Neural cell (in vitro differentiated cells): ENCODE results near the gene FAM89A. TPM values are rescaled to one million over a fixed set of nuclear protein-coding genes. Genes with fewer than 3 reads are reported as not detected.

Source experiments
- H2AFZ ChIP-seq: fragments of 200-600, 300-800 bp; sonication (generic), shearing (Covaris generic); 2 replicates; pipeline ENCODE4 v1.6.0; 2014; ENCODE audit warnings: low read depth, mild to moderate bottlenecking, antibody characterized with exemption, low read length, moderate library complexity
- H3F3A ChIP-seq: fragments of 200-600 bp; shearing (Covaris generic); 2 replicates; pipeline ENCODE4 v1.6.1; 2016; ENCODE audit warnings: mild to moderate bottlenecking, moderate library complexity, mixed read lengths, antibody characterized with exemption, low read length; ENCODE audit not compliant: insufficient read depth, poor library complexity, severe bottlenecking
- H3K27ac ChIP-seq: fragments of 200-600, 300-800 bp; sonication (generic), shearing (Covaris generic); 2 replicates; pipeline ENCODE4 v1.5.1; 2014; ENCODE audit warnings: mild to moderate bottlenecking, low read length, moderate library complexity
- H3K27me3 ChIP-seq: fragments of 300-800, 200-600 bp; sonication (generic), shearing (Covaris generic); 2 replicates; pipeline ENCODE4 v1.6.0; 2014; ENCODE audit warnings: mild to moderate bottlenecking, low read depth, low read length, moderate library complexity; ENCODE audit not compliant: insufficient read depth
- H3K36me3 ChIP-seq: fragments of 300-800, 200-600 bp; sonication (generic), shearing (Covaris generic); 2 replicates; pipeline ENCODE4 v1.5.1; 2014; ENCODE audit warnings: mild to moderate bottlenecking, antibody characterized with exemption, low read length, moderate library complexity; ENCODE audit not compliant: insufficient read depth
- H3K4me2 ChIP-seq: fragments of 300-800, 200-600 bp; sonication (generic), shearing (Covaris generic); 2 replicates; pipeline ENCODE4 v1.6.0; 2014; ENCODE audit warnings: mild to moderate bottlenecking, low read length
- H3K4me3 ChIP-seq: fragments of 300-800, 200-600 bp; sonication (generic), shearing (Covaris generic); 2 replicates; pipeline ENCODE4 v1.5.1; 2014; ENCODE audit warnings: mild to moderate bottlenecking, low read length, moderate library complexity
- H3K79me2 ChIP-seq: fragments of 200-600 bp; shearing (Covaris generic); replicated peaks from 2 replicates; pipeline ENCODE4 v1.6.0; 2014; ENCODE audit warnings: mild to moderate bottlenecking, low read length, moderate library complexity; ENCODE audit not compliant: insufficient read depth
- H3K9ac ChIP-seq: fragments of 300-800, 200-600 bp; sonication (generic), shearing (Covaris generic); 2 replicates; pipeline ENCODE4 v1.6.1; 2016; ENCODE audit warnings: mild to moderate bottlenecking, low read length, mixed read lengths
- H3K9me2 ChIP-seq: fragments of 200-600 bp; shearing (Covaris generic); 2 replicates; pipeline ENCODE4 v1.6.1; 2016; ENCODE audit warnings: mild to moderate bottlenecking, low read length, mixed read lengths; ENCODE audit not compliant: insufficient read depth
- H3K9me3 ChIP-seq: fragments of 200-600, 300-800 bp; sonication (generic), shearing (Covaris generic); 2 replicates; pipeline ENCODE4 v1.6.1; 2016; ENCODE audit warnings: mild to moderate bottlenecking, mixed run types, low read length, moderate library complexity, mixed read lengths
- H4K20me1 ChIP-seq: fragments of 200-600 bp; shearing (Covaris generic); 2 replicates; pipeline ENCODE4 v1.6.1; 2016; ENCODE audit warnings: mild to moderate bottlenecking, mixed run types; ENCODE audit not compliant: insufficient read depth
- CTCF ChIP-seq: fragments of 450-650 bp; IDR thresholded peaks from 2 replicates; pipeline ENCODE4 v1.5.1; 2014; ENCODE audit warnings: antibody characterized with exemption, mild to moderate bottlenecking, moderate library complexity; ENCODE audit not compliant: poor library complexity, severe bottlenecking
- EP300 ChIP-seq: fragments of 450-650 bp; conservative IDR thresholded peaks from 2 replicates; pipeline ENCODE4 v1.6.1; 2014; ENCODE audit warnings: antibody characterized with exemption, mild to moderate bottlenecking, moderate library complexity; ENCODE audit not compliant: poor library complexity, severe bottlenecking
- EZH2 ChIP-seq: fragments of 200-600, 300-800 bp; shearing (Covaris generic), sonication (generic); IDR thresholded peaks from 2 replicates; pipeline ENCODE4 v1.6.1; 2014; ENCODE audit warnings: antibody characterized with exemption, low read length, borderline replicate concordance, mild to moderate bottlenecking; ENCODE audit not compliant: insufficient read depth, poor library complexity, severe bottlenecking
- MXI1 ChIP-seq: fragments of 450-650 bp; conservative IDR thresholded peaks from 2 replicates; pipeline ENCODE4 v1.6.1; 2014; ENCODE audit warnings: antibody characterized with exemption, mild to moderate bottlenecking; ENCODE audit not compliant: poor library complexity, severe bottlenecking
- POLR2AphosphoS5 ChIP-seq: IDR thresholded peaks from 2 replicates; pipeline ENCODE4 v1.6.1; 2012
- RAD21 ChIP-seq: fragments of 450-650 bp; conservative IDR thresholded peaks from 2 replicates; pipeline ENCODE4 v1.6.1; 2014; ENCODE audit warnings: antibody characterized with exemption, mild to moderate bottlenecking, moderate library complexity
- SMC3 ChIP-seq: fragments of 450-650 bp; conservative IDR thresholded peaks from 2 replicates; pipeline ENCODE4 v1.6.1; 2014; ENCODE audit warnings: antibody characterized with exemption, mild to moderate bottlenecking, moderate library complexity; ENCODE audit not compliant: poor library complexity
- TAF1 ChIP-seq: IDR thresholded peaks from 2 replicates; pipeline ENCODE4 v1.6.1; 2012; ENCODE audit warnings: low read depth
- polyA plus RNA-seq: library from polyadenylated mRNA; depleted of rRNA; stranded (reverse); fragments of >200 nt; gene quantifications from 2 replicates; pipeline ENCODE4 v1.2.3, GENCODE V29; 2014
- TF ChIP-seq, protein P1 (sequence below): IDR thresholded peaks from 2 replicates; pipeline ENCODE4 v1.6.1; 2012; ENCODE audit warnings: borderline replicate concordance

Gene FAM89A
- polyA plus RNA-seq, 1 donor from 2014 or later, result 0.20 TPM

GRCh38 chr1:231044588-231044987, 4.5 kb upstream of the FAM89A start:
- Histone ChIP-seq H3K9me3 (no peaks in the 10 kb centered on the region), H3K36me3 (no peaks in the 10 kb centered on the region), H3K27ac (no peak overlapping the region), H3K9ac (no peak overlapping the region), H3K4me2 (no peak overlapping the region), H2AFZ (no peak overlapping the region), H3K79me2 (no peaks in the 10 kb centered on the region), H3K4me3 (no peak overlapping the region), H3K27me3 (peaks cover 30% of the 10 kb centered on the region), H4K20me1 (no peaks in the 10 kb centered on the region), H3K9me2 (no peaks in the 10 kb centered on the region), H3F3A (no peaks in the 10 kb centered on the region)
- no peak for TF ChIP-seq CTCF
- no peak for TF ChIP-seq POLR2AphosphoS5
- TF ChIP-seq EZH2, result no peak
- no peak for TF ChIP-seq EP300
- TF ChIP-seq TAF1, result no peak
- TF ChIP-seq, protein P1, sequence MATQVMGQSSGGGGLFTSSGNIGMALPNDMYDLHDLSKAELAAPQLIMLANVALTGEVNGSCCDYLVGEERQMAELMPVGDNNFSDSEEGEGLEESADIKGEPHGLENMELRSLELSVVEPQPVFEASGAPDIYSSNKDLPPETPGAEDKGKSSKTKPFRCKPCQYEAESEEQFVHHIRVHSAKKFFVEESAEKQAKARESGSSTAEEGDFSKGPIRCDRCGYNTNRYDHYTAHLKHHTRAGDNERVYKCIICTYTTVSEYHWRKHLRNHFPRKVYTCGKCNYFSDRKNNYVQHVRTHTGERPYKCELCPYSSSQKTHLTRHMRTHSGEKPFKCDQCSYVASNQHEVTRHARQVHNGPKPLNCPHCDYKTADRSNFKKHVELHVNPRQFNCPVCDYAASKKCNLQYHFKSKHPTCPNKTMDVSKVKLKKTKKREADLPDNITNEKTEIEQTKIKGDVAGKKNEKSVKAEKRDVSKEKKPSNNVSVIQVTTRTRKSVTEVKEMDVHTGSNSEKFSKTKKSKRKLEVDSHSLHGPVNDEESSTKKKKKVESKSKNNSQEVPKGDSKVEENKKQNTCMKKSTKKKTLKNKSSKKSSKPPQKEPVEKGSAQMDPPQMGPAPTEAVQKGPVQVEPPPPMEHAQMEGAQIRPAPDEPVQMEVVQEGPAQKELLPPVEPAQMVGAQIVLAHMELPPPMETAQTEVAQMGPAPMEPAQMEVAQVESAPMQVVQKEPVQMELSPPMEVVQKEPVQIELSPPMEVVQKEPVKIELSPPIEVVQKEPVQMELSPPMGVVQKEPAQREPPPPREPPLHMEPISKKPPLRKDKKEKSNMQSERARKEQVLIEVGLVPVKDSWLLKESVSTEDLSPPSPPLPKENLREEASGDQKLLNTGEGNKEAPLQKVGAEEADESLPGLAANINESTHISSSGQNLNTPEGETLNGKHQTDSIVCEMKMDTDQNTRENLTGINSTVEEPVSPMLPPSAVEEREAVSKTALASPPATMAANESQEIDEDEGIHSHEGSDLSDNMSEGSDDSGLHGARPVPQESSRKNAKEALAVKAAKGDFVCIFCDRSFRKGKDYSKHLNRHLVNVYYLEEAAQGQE, result no peak
- no peak for TF ChIP-seq MXI1
- TF ChIP-seq RAD21, result no peak
- TF ChIP-seq SMC3, result no peak

DNA sequence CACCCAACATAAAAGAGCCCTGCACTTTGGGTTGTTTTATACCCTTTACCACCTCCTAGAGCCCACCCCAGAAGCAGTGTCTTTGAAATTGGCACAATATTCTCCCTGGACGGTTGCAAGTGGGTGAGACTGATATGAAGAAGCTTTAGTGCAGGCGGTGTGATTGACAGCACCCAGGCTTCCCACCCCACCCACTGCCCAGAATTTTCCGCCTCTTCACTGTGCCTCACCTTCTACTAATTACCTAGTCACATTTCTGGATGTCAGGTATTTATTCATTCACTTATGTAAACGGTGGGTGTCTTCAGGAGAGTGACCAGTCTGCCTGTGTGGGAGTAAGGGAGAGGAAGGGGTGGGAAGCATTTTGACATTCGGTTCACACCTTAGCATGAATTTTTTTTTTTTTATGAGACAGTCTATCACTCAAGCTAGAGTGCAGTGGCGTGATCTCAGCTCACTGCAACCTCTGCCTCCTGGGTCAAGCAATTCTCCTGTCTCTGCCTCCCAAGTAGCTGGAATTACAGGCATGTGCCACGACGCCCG, 1.7 kb upstream of the FAM89A start:
- H3K27me3 ChIP-seq, result peaks cover 53% of the 10 kb centered on the region
- H3K27ac ChIP-seq, result no peak overlapping the region
- no peak overlapping the region for H3K4me3 ChIP-seq
- no peaks in the 10 kb centered on the region for H3F3A ChIP-seq
- H3K9me3 ChIP-seq, result no peaks in the 10 kb centered on the region
- H3K9me2 ChIP-seq, result no peaks in the 10 kb centered on the region
- no peaks in the 10 kb centered on the region for H3K79me2 ChIP-seq
- no peak overlapping the region for H3K9ac ChIP-seq
- H3K4me2 ChIP-seq, result no peak overlapping the region
- no peak overlapping the region for H2AFZ ChIP-seq
- TF ChIP-seq SMC3, result no peak
- TF ChIP-seq, protein P1, result no peak
- H3K36me3 ChIP-seq, result no peaks in the 10 kb centered on the region
- no peaks in the 10 kb centered on the region for H4K20me1 ChIP-seq
